ENCODE measurements around the gene APBA3.

APBA3 gene

GRCh38 chr19:3807574-3808354, 46.3 kb upstream of the APBA3 start:
- Histone ChIP-seq H3K27ac (no peak overlapping the region), H2AFZ (no peak overlapping the region), H3K4me2 (ENCODE audit: low read length) (no peak overlapping the region), H3K4me1 (no peaks in the 10 kb centered on the region), H3K9ac (no peak overlapping the region), H3K36me3 (ENCODE audit: control insufficient read depth, insufficient read depth, low read length) (no peaks in the 10 kb centered on the region), H3K4me3 (ENCODE audit: low read depth, low read length) (no peak overlapping the region), H3K9me3 (ENCODE audit: control insufficient read depth, low read length) (no peaks in the 10 kb centered on the region), H3K79me2 (no peaks in the 10 kb centered on the region), H3K27me3 (ENCODE audit: control insufficient read depth, insufficient read depth, low read length) (no peaks in the 10 kb centered on the region)
- no peak for TF ChIP-seq CTCF (IDR thresholded peaks at IDR 0.05)

GRCh38 chr19:3807131-3807480, 45.6 kb upstream of the APBA3 start:
- Histone ChIP-seq H3K79me2 (no peaks in the 10 kb centered on the region), H3K4me1 (no peaks in the 10 kb centered on the region), H3K4me3 (ENCODE audit: low read depth, low read length) (no peak overlapping the region), H3K27ac (no peak overlapping the region), H3K36me3 (ENCODE audit: control insufficient read depth, insufficient read depth, low read length) (no peaks in the 10 kb centered on the region), H2AFZ (no peak overlapping the region), H3K9me3 (ENCODE audit: control insufficient read depth, low read length) (no peaks in the 10 kb centered on the region), H3K4me2 (ENCODE audit: low read length) (no peak overlapping the region), H3K27me3 (ENCODE audit: control insufficient read depth, insufficient read depth, low read length) (no peaks in the 10 kb centered on the region), H3K9ac (no peak overlapping the region)
- TF ChIP-seq CTCF (IDR thresholded peaks at IDR 0.05): no peak

GRCh38 chr19:3805859-3806258, 44.4 kb upstream of the APBA3 start:
- no peaks in the 10 kb centered on the region for H3K9me3 ChIP-seq (ENCODE audit: control insufficient read depth, low read length)
- no peak overlapping the region for H3K4me3 ChIP-seq (ENCODE audit: low read depth, low read length)
- no peak overlapping the region for H2AFZ ChIP-seq
- H3K4me1 ChIP-seq: no peaks in the 10 kb centered on the region
- no peak overlapping the region for H3K4me2 ChIP-seq (ENCODE audit: low read length)
- H3K27ac ChIP-seq: no peak overlapping the region
- H3K36me3 ChIP-seq (ENCODE audit: control insufficient read depth, insufficient read depth, low read length): no peaks in the 10 kb centered on the region
- no peak overlapping the region for H3K9ac ChIP-seq
- no peak for TF ChIP-seq CTCF (IDR thresholded peaks at IDR 0.05)
- no peaks in the 10 kb centered on the region for H3K27me3 ChIP-seq (ENCODE audit: control insufficient read depth, insufficient read depth, low read length)
- no peaks in the 10 kb centered on the region for H3K79me2 ChIP-seq

- H3K9me3 ChIP-seq (ENCODE audit: control insufficient read depth, low read length): no peaks in the 10 kb centered on the region
- H3K79me2 ChIP-seq: no peaks in the 10 kb centered on the region
- H3K9ac ChIP-seq: no peak overlapping the region
- H3K27me3 ChIP-seq (ENCODE audit: control insufficient read depth, insufficient read depth, low read length): no peaks in the 10 kb centered on the region
- H3K4me2 ChIP-seq (ENCODE audit: low read length): no peak overlapping the region
- TF ChIP-seq CTCF (IDR thresholded peaks at IDR 0.05): no peak
- no peaks in the 10 kb centered on the region for H3K36me3 ChIP-seq (ENCODE audit: control insufficient read depth, insufficient read depth, low read length)
- H3K27ac ChIP-seq: no peak overlapping the region
- no peaks in the 10 kb centered on the region for H3K4me1 ChIP-seq
- no peak overlapping the region for H3K4me3 ChIP-seq (ENCODE audit: low read depth, low read length)
- no peak overlapping the region for H2AFZ ChIP-seq
These were observed 42.9 kb upstream of the APBA3 start for GRCh38 chr19:3804429-3804828.

- H3K36me3 ChIP-seq (ENCODE audit: control insufficient read depth, insufficient read depth, low read length): no peaks in the 10 kb centered on the region
- H3K9me3 ChIP-seq (ENCODE audit: control insufficient read depth, low read length): no peaks in the 10 kb centered on the region
- no peak overlapping the region for H3K27ac ChIP-seq
- H2AFZ ChIP-seq: no peak overlapping the region
- no peak overlapping the region for H3K4me3 ChIP-seq (ENCODE audit: low read depth, low read length)
- no peaks in the 10 kb centered on the region for H3K4me1 ChIP-seq
- H3K79me2 ChIP-seq: no peaks in the 10 kb centered on the region
- no peak overlapping the region for H3K9ac ChIP-seq
- no peak overlapping the region for H3K4me2 ChIP-seq (ENCODE audit: low read length)
- TF ChIP-seq CTCF (IDR thresholded peaks at IDR 0.05): no peak
- no peaks in the 10 kb centered on the region for H3K27me3 ChIP-seq (ENCODE audit: control insufficient read depth, insufficient read depth, low read length)
These were observed 42.5 kb upstream of the APBA3 start for GRCh38 chr19:3803986-3804385.
